Measurements from ENCODE around the gene TPPP.

TPPP gene

GRCh38 chr5:677131-678101 is 15.7 kb downstream of the TPPP start:
- DNase-seq (ENCODE audit: low spot score): no peak
- TF ChIP-seq CTCF (IDR thresholded peaks at IDR 0.05; ENCODE audit: extremely low read depth, insufficient read depth, missing control alignments): no peak
- in situ Hi-C loops (cut with MboI; ENCODE audit: low pct_unique_long_range_greater_than_20kb, low sequenced_read_pairs, unreplicated experiment): no loop called here

GRCh38 chr5:676699-677076 is 16.5 kb downstream of the TPPP start:
- in situ Hi-C loops (cut with MboI; ENCODE audit: low pct_unique_long_range_greater_than_20kb, low sequenced_read_pairs, unreplicated experiment): no loop called here
- no peak for DNase-seq (ENCODE audit: low spot score)
- no peak for TF ChIP-seq CTCF (IDR thresholded peaks at IDR 0.05; ENCODE audit: extremely low read depth, insufficient read depth, missing control alignments)

GRCh38 chr5:675871-676698 is 17.1 kb downstream of the TPPP start:
- in situ Hi-C loops (cut with MboI; ENCODE audit: low pct_unique_long_range_greater_than_20kb, low sequenced_read_pairs, unreplicated experiment): no loop called here
- no peak for TF ChIP-seq CTCF (IDR thresholded peaks at IDR 0.05; ENCODE audit: extremely low read depth, insufficient read depth, missing control alignments)
- DNase-seq (ENCODE audit: low spot score): no peak

GRCh38 chr5:675111-675870 is 17.9 kb downstream of the TPPP start:
- no peak for TF ChIP-seq CTCF (IDR thresholded peaks at IDR 0.05; ENCODE audit: extremely low read depth, insufficient read depth, missing control alignments)
- DNase-seq (ENCODE audit: low spot score): no peak

GRCh38 chr5:674630-675011 is 18.5 kb downstream of the TPPP start:
- in situ Hi-C loops (cut with MboI; ENCODE audit: low pct_unique_long_range_greater_than_20kb, low sequenced_read_pairs, unreplicated experiment): no loop called here
- no peak for DNase-seq (ENCODE audit: low spot score)

More at GRCh38 chr5:675111-675870, 17.9 kb downstream of the TPPP start:
- in situ Hi-C loops (cut with MboI; ENCODE audit: low pct_unique_long_range_greater_than_20kb, low sequenced_read_pairs, unreplicated experiment): no loop called here

More at GRCh38 chr5:674630-675011, 18.5 kb downstream of the TPPP start:
- no peak for TF ChIP-seq CTCF (IDR thresholded peaks at IDR 0.05; ENCODE audit: extremely low read depth, insufficient read depth, missing control alignments)

Measured in GM13977 (cell line).